Neural cell (in vitro differentiated cells): ENCODE data around the gene IPO13.

Source experiments
- CTCF ChIP-seq: fragments of 450-650 bp; IDR thresholded peaks from 2 replicates; pipeline ENCODE4 v1.5.1; 2014; ENCODE audit warnings: antibody characterized with exemption, mild to moderate bottlenecking, moderate library complexity; ENCODE audit not compliant: poor library complexity, severe bottlenecking
- EP300 ChIP-seq: fragments of 450-650 bp; conservative IDR thresholded peaks from 2 replicates; pipeline ENCODE4 v1.6.1; 2014; ENCODE audit warnings: antibody characterized with exemption, mild to moderate bottlenecking, moderate library complexity; ENCODE audit not compliant: poor library complexity, severe bottlenecking
- EZH2 ChIP-seq: fragments of 200-600, 300-800 bp; shearing (Covaris generic), sonication (generic); IDR thresholded peaks from 2 replicates; pipeline ENCODE4 v1.6.1; 2014; ENCODE audit warnings: antibody characterized with exemption, low read length, borderline replicate concordance, mild to moderate bottlenecking; ENCODE audit not compliant: insufficient read depth, poor library complexity, severe bottlenecking
- MXI1 ChIP-seq: fragments of 450-650 bp; conservative IDR thresholded peaks from 2 replicates; pipeline ENCODE4 v1.6.1; 2014; ENCODE audit warnings: antibody characterized with exemption, mild to moderate bottlenecking; ENCODE audit not compliant: poor library complexity, severe bottlenecking
- POLR2AphosphoS5 ChIP-seq: IDR thresholded peaks from 2 replicates; pipeline ENCODE4 v1.6.1; 2012
- RAD21 ChIP-seq: fragments of 450-650 bp; conservative IDR thresholded peaks from 2 replicates; pipeline ENCODE4 v1.6.1; 2014; ENCODE audit warnings: antibody characterized with exemption, mild to moderate bottlenecking, moderate library complexity
- REST ChIP-seq: IDR thresholded peaks from 2 replicates; pipeline ENCODE4 v1.6.1; 2012; ENCODE audit warnings: borderline replicate concordance
- SMC3 ChIP-seq: fragments of 450-650 bp; conservative IDR thresholded peaks from 2 replicates; pipeline ENCODE4 v1.6.1; 2014; ENCODE audit warnings: antibody characterized with exemption, mild to moderate bottlenecking, moderate library complexity; ENCODE audit not compliant: poor library complexity
- TAF1 ChIP-seq: IDR thresholded peaks from 2 replicates; pipeline ENCODE4 v1.6.1; 2012; ENCODE audit warnings: low read depth

GRCh38 chr1:43913666-43914360 lies 32.9 kb upstream of the IPO13 start:
- TF ChIP-seq CTCF (no peak), POLR2AphosphoS5 (no peak), REST (no peak), EZH2 (no peak), RAD21 (no peak), TAF1 (no peak), EP300 (no peak), SMC3 (no peak), MXI1 (no peak)
